Progenitor cell of endocrine pancreas (in vitro differentiated cells): ENCODE measurements around the gene RGS14. TPM values are rescaled to one million over a fixed set of nuclear protein-coding genes. Genes with fewer than 3 reads are reported as not detected.

Experiments used
- DNase-seq: peaks from one replicate; pipeline ENCODE4 v3.0.0; 2021; ENCODE audit warnings: low spot score; ENCODE audit not compliant: unreplicated experiment
- H3K27ac Mint-ChIP-seq: 2 replicates; pipeline ENCODE4 v1.8.0; 2021; ENCODE audit warnings: mild to moderate bottlenecking, moderate library complexity, mixed read lengths
- H3K27me3 Mint-ChIP-seq: 2 replicates; pipeline ENCODE4 v1.8.0; 2021; ENCODE audit warnings: mixed read lengths
- H3K36me3 Mint-ChIP-seq: 2 replicates; pipeline ENCODE4 v1.8.0; 2022; ENCODE audit warnings: mixed read lengths; ENCODE audit not compliant: insufficient read depth
- H3K4me1 Mint-ChIP-seq: 2 replicates; pipeline ENCODE4 v1.8.0; 2021; ENCODE audit warnings: low read depth, mixed read lengths
- H3K4me3 Mint-ChIP-seq: 2 replicates; pipeline ENCODE4 v1.8.0; 2021; ENCODE audit warnings: low read depth, mild to moderate bottlenecking, moderate library complexity, mixed read lengths
- H3K9me3 Mint-ChIP-seq: 2 replicates; pipeline ENCODE4 v1.8.0; 2021; ENCODE audit warnings: low read depth, mixed read lengths
- total RNA-seq: library from RNA; stranded (reverse); gene quantifications from 2 replicates; pipeline ENCODE4 v1.2.1, GENCODE V29; 2021
- TF ChIP-seq, protein P1 (sequence below): fragments of 200-600 bp; sonication (generic); IDR thresholded peaks from one replicate; pipeline ENCODE4 v1.5.0; 2021; ENCODE audit warnings: antibody characterized with exemption, mild to moderate bottlenecking; ENCODE audit not compliant: unreplicated experiment

The RGS14 gene
- total RNA-seq, 1 donor from 2014 or later, result 13.0 TPM

DNA sequence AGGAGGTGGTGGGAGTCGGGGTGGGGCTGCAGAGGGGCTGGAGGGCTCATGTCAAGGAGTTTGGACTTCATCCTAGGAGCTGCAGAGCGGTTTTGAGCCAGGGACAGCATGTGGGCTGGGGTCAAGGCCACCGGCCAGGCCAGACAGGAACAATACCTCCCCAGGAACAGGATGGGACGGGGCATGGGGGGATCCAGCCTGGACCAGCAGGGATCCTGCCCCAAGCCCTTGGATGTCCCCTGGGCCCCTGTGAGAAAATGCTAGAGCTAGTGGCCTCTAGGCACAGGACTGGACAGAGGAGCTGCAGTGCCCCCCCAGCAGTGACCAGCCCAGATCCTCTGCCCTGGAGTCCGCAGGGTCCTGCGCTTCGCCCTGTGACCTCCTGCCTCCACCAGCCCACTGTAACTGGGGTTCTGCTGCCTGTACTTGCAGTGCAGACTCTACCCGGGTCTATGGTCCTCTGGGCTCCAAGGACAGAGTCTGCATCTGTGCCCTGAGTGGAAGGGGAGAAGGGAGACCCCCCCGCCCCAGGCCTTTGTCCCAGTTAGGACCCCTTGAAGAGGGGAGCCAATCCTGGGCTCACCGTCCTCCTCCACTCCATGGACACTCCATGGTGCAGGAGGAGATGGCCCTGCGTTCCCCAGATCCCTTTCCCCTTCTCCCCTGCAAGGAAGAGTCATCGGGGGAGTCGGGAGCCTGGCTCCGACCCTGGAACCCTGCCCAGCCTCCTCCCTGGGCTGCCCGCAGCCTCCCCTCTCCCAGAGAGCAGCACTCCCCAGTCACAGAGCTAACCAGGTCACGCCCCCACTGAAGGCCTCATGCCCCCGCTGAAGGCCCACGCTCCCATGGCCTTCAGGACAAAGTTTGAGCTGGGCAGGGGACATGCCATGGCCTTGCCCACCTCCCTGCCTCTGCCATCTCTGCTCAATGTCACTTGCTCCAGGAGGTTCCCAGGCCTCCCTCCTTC, 43.1 kb upstream of the RGS14 start:
- no peak overlapping the region for H3K27ac Mint-ChIP-seq
- no peak for DNase-seq
- H3K4me1 Mint-ChIP-seq, result peaks cover 18% of the 10 kb centered on the region
- H3K9me3 Mint-ChIP-seq, result no peaks in the 10 kb centered on the region
- TF ChIP-seq, protein P1, sequence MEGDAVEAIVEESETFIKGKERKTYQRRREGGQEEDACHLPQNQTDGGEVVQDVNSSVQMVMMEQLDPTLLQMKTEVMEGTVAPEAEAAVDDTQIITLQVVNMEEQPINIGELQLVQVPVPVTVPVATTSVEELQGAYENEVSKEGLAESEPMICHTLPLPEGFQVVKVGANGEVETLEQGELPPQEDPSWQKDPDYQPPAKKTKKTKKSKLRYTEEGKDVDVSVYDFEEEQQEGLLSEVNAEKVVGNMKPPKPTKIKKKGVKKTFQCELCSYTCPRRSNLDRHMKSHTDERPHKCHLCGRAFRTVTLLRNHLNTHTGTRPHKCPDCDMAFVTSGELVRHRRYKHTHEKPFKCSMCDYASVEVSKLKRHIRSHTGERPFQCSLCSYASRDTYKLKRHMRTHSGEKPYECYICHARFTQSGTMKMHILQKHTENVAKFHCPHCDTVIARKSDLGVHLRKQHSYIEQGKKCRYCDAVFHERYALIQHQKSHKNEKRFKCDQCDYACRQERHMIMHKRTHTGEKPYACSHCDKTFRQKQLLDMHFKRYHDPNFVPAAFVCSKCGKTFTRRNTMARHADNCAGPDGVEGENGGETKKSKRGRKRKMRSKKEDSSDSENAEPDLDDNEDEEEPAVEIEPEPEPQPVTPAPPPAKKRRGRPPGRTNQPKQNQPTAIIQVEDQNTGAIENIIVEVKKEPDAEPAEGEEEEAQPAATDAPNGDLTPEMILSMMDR, result no peak
- H3K36me3 Mint-ChIP-seq, result peaks cover 5% of the 10 kb centered on the region
- no peak overlapping the region for H3K4me3 Mint-ChIP-seq
- no peaks in the 10 kb centered on the region for H3K27me3 Mint-ChIP-seq

DNA sequence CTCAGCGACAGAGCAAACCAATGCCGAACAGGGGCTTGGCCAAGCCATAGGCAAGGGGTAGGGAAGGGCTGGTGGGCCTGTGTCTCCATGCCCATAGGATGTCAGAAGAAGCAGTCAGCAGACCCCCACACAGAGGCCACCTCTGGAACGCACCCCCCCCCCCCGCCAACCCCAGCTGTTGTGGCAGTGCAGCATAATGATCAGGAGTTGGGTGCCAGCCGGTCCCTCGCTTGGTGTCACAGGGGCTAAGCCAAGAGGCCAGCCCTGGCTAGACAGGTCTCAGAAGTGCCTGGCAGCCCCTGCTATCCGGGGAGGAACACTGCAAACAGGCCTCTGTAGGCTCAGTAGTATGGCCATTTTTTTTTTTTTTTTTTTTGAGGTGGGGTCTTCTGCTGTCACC, 42.3 kb upstream of the RGS14 start:
- Mint-ChIP-seq H3K9me3 (no peaks in the 10 kb centered on the region), H3K27me3 (no peaks in the 10 kb centered on the region), H3K4me1 (peaks cover 15% of the 10 kb centered on the region), H3K4me3 (no peak overlapping the region), H3K27ac (no peak overlapping the region), H3K36me3 (peaks cover 5% of the 10 kb centered on the region)
- DNase-seq, result no peak
- TF ChIP-seq, protein P1, result no peak

DNA sequence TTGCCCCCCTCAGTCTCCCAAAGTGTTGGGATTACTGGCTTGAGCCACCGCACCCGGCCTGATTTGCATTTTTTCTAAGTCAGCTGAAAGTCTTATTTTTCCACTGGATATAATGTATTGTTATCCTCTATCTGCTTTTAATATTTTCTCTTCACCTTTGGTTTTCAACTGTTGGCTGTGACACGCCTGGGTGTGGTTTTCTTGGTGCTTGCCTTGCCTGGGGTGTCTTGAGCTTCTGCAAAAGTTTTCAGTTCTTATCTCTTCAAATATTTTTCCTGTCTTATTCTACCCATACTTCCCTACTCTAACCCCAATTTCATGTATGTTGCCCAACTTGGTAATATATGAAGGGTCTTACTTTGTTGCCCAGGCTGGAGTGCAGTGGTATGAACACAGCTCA, 41.7 kb upstream of the RGS14 start:
- TF ChIP-seq, protein P1, result no peak
- no peaks in the 10 kb centered on the region for H3K27me3 Mint-ChIP-seq
- H3K27ac Mint-ChIP-seq, result no peak overlapping the region
- H3K36me3 Mint-ChIP-seq, result peaks cover 5% of the 10 kb centered on the region
- no peaks in the 10 kb centered on the region for H3K9me3 Mint-ChIP-seq
- H3K4me3 Mint-ChIP-seq, result no peak overlapping the region
- peaks cover 10% of the 10 kb centered on the region for H3K4me1 Mint-ChIP-seq
- DNase-seq, result no peak

DNA sequence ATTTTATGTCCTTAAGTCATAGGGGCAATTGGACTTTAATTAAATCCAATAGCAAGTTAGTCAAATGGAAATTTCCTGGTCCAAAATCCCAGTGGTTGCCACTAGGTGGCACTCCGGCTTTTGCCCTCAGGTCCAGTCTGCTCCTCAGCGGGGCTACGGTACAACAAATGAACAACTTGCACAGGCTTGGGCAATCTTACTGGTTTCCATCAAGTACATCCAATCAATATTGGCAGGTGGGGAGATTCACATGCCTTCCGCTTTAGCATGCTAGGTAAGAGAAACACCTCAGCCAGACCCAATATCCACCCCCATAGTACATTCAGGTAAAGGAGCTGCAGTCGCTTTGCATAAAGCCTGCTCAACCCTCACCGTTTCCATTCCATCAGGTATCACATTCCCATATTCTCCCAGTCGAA, 39.8 kb upstream of the RGS14 start:
- Mint-ChIP-seq H3K4me3 (no peak overlapping the region), H3K9me3 (no peaks in the 10 kb centered on the region), H3K4me1 (peaks cover 6% of the 10 kb centered on the region), H3K27ac (peak overlapping the region; percentile 30), H3K36me3 (peaks cover 9% of the 10 kb centered on the region), H3K27me3 (no peaks in the 10 kb centered on the region)
- DNase-seq, result peak; percentile 60
- TF ChIP-seq, protein P1, result peak; percentile 94

DNA sequence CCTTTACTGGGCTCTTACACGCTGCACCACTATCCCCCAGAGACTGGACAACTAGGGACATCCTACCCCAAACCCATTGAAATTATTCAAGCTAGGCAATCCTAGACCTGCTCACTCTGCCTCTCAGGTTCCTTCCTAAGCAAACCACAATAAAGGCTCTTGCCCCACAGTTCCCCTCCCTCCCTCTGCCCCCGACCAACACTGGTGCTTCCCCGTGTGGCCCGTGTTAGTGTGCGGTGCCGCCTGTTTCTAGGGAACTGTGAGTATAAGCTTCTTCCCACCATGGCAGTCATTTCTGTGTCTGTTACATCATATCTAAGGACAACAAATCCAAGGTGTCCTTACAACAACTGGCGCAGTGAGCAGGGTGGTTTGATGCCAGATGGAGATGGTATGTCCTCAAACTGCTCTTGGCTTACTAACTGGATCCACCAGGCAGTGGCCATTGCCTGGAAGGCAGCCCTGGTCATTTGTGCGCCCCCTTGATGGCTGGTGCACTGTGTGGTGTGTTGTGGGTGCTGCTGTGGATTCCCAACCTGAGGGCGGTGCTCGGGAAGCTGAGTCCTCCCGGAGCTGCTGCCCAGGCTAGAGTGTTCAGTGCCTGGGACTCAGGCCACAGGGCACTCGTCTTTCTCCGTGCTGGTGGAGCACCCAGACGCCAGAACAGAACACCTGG, 37.7 kb upstream of the RGS14 start:
- H3K4me3 Mint-ChIP-seq, result no peak overlapping the region
- H3K27me3 Mint-ChIP-seq, result no peaks in the 10 kb centered on the region
- H3K4me1 Mint-ChIP-seq, result peaks cover 12% of the 10 kb centered on the region
- no peaks in the 10 kb centered on the region for H3K9me3 Mint-ChIP-seq
- peaks cover 11% of the 10 kb centered on the region for H3K36me3 Mint-ChIP-seq
- H3K27ac Mint-ChIP-seq, result no peak overlapping the region
- TF ChIP-seq, protein P1, result no peak
- no peak for DNase-seq
